Progenitor cell of endocrine pancreas (in vitro differentiated cells): ENCODE measurements around the gene PPM1H. TPM values are rescaled to one million over a fixed set of nuclear protein-coding genes. Genes with fewer than 3 reads are reported as not detected.

Source experiments
- DNase-seq: peaks from one replicate; pipeline ENCODE4 v3.0.0; 2021; ENCODE audit warnings: low spot score; ENCODE audit not compliant: unreplicated experiment
- H3K27ac Mint-ChIP-seq: 2 replicates; pipeline ENCODE4 v1.8.0; 2021; ENCODE audit warnings: mild to moderate bottlenecking, moderate library complexity, mixed read lengths
- H3K27me3 Mint-ChIP-seq: 2 replicates; pipeline ENCODE4 v1.8.0; 2021; ENCODE audit warnings: mixed read lengths
- H3K36me3 Mint-ChIP-seq: 2 replicates; pipeline ENCODE4 v1.8.0; 2022; ENCODE audit warnings: mixed read lengths; ENCODE audit not compliant: insufficient read depth
- H3K4me1 Mint-ChIP-seq: 2 replicates; pipeline ENCODE4 v1.8.0; 2021; ENCODE audit warnings: low read depth, mixed read lengths
- H3K4me3 Mint-ChIP-seq: 2 replicates; pipeline ENCODE4 v1.8.0; 2021; ENCODE audit warnings: low read depth, mild to moderate bottlenecking, moderate library complexity, mixed read lengths
- H3K9me3 Mint-ChIP-seq: 2 replicates; pipeline ENCODE4 v1.8.0; 2021; ENCODE audit warnings: low read depth, mixed read lengths
- total RNA-seq: library from RNA; stranded (reverse); gene quantifications from 2 replicates; pipeline ENCODE4 v1.2.1, GENCODE V29; 2021
- TF ChIP-seq, protein P1 (sequence below): fragments of 200-600 bp; sonication (generic); IDR thresholded peaks from one replicate; pipeline ENCODE4 v1.5.0; 2021; ENCODE audit warnings: antibody characterized with exemption, mild to moderate bottlenecking; ENCODE audit not compliant: unreplicated experiment

The PPM1H gene
- total RNA-seq, 1 donor from 2014 or later = 25.4 TPM

DNA sequence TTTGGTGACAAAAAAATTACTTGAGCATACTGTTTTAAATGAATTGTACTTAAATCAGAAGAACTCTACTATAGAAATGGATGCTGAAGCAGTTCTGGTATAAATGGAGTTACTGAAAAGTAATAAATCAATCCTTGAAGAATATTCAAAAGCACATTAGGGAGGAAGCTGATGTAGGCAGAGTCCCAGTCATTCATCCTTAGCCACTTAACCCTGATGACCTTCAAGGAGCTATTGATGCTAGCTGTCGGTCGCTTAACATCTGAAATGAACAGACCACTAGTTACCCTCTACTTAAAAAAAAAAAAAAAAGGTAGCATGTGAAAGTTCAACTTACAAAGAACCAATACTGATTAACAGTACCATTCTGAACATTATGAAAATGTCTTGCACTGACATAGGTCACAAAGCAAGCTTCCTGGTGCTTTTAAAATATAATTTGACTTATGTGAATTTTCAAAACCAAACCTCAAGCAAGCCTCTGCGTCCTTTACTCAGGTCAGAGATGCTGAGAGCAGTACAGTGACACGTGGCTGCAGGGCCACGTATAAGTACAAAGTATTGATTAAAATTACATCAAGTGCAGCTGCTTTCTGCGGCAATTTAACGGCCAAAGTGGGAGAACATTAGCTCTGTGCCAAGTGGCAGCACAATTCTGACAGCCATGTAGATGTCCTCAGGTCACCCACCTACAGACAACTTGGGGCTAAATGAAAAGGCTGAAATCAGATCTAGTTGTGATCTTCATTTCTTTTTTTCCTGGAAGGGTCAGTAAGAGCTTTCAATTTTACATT, 18.1 kb downstream of the PPM1H start:
- H3K4me3 Mint-ChIP-seq = no peak overlapping the region
- TF ChIP-seq, protein P1, sequence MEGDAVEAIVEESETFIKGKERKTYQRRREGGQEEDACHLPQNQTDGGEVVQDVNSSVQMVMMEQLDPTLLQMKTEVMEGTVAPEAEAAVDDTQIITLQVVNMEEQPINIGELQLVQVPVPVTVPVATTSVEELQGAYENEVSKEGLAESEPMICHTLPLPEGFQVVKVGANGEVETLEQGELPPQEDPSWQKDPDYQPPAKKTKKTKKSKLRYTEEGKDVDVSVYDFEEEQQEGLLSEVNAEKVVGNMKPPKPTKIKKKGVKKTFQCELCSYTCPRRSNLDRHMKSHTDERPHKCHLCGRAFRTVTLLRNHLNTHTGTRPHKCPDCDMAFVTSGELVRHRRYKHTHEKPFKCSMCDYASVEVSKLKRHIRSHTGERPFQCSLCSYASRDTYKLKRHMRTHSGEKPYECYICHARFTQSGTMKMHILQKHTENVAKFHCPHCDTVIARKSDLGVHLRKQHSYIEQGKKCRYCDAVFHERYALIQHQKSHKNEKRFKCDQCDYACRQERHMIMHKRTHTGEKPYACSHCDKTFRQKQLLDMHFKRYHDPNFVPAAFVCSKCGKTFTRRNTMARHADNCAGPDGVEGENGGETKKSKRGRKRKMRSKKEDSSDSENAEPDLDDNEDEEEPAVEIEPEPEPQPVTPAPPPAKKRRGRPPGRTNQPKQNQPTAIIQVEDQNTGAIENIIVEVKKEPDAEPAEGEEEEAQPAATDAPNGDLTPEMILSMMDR = no peak
- no peaks in the 10 kb centered on the region for H3K27me3 Mint-ChIP-seq

DNA sequence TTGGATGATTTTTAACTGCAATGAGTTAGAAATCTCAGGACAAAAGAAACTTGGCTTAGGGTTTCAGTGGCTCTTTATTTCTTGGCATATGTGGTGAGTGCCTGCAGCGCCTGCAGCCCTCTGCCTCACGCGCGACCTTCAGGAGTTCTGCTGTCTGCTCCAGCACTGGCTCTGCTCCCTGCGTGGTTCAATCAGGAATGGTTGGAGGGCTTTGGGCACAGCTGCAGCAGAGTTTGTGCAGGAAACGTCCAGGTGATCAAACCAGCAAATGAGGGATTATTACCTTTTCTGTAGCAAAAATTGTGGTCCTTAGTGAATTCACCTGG, 19.8 kb downstream of the PPM1H start:
- peaks cover 17% of the 10 kb centered on the region for H3K4me1 Mint-ChIP-seq
- DNase-seq = no peak
- H3K9me3 Mint-ChIP-seq = no peaks in the 10 kb centered on the region
- H3K27me3 Mint-ChIP-seq = no peaks in the 10 kb centered on the region
- TF ChIP-seq, protein P1 = no peak
- H3K36me3 Mint-ChIP-seq = peaks cover 3% of the 10 kb centered on the region
- no peak overlapping the region for H3K27ac Mint-ChIP-seq
- H3K4me3 Mint-ChIP-seq = no peak overlapping the region

More for the DNA sequence above, 18.1 kb downstream of the PPM1H start:
- Mint-ChIP-seq H3K9me3 (no peaks in the 10 kb centered on the region), H3K27ac (no peak overlapping the region), H3K4me1 (peaks cover 5% of the 10 kb centered on the region), H3K36me3 (peaks cover 3% of the 10 kb centered on the region)
- DNase-seq = no peak

DNA sequence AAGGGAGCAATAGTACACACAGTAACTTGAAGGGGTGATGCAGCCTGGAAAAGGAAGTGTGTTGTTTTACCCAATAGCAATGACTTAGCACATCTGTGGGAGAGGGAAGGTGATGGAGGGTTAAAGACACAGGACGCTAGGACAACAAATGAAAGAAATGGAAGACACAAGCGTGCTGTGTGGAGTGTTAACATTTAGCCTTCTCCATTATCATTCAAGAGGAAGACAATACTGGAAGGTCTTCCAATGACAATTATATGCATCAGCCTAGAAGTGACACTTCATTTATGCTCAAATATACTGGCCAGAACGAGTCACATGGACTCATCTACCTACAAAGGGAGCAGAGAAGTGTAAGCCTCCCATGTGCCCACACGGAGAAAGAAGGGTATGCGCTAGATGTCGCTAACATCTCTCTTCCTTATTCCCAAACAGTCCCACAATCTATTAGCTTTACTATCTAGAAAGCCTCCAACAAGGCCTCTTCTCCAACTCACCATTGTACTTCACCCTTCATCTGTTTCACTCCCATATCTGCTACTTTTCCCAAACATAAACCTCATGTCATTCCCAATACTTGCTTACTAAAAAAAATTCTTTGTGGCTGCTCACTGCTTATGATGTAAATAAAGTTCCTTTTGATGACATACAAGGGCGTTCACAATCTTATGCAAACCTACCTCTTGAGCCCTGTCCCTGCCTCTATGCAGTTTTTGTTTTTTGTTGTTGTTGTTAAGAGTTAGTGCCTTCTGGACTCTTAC, 20.3 kb downstream of the PPM1H start:
- peaks cover 3% of the 10 kb centered on the region for H3K36me3 Mint-ChIP-seq
- no peaks in the 10 kb centered on the region for H3K27me3 Mint-ChIP-seq
- DNase-seq = no peak
- H3K27ac Mint-ChIP-seq = no peak overlapping the region
- H3K4me1 Mint-ChIP-seq = peaks cover 21% of the 10 kb centered on the region
- no peaks in the 10 kb centered on the region for H3K9me3 Mint-ChIP-seq
- TF ChIP-seq, protein P1 = no peak
- no peak overlapping the region for H3K4me3 Mint-ChIP-seq

DNA sequence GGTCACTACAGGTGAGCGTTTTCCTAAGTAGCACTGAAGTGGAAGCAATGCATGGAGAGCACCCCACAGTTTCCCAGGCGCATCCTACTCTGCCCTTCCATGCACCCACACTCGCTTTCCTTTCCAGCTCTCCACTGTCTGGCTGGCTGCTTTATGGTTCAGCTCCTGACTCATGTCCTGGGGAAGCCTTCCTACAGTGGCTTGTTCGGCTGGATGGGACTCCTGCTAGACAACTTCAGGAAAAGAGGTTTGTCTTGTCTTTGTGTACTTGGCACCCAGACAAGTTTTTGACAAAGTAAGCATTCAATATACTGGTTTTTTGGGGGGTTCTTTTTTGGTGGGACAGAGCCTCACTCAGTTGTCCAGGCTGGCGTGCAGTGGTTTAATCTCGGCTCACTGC, 21.6 kb downstream of the PPM1H start:
- Mint-ChIP-seq H3K27me3 (no peaks in the 10 kb centered on the region), H3K27ac (no peak overlapping the region), H3K4me3 (no peak overlapping the region), H3K9me3 (no peaks in the 10 kb centered on the region), H3K36me3 (peaks cover 3% of the 10 kb centered on the region), H3K4me1 (peaks cover 18% of the 10 kb centered on the region)
- TF ChIP-seq, protein P1 = no peak
- no peak for DNase-seq

DNA sequence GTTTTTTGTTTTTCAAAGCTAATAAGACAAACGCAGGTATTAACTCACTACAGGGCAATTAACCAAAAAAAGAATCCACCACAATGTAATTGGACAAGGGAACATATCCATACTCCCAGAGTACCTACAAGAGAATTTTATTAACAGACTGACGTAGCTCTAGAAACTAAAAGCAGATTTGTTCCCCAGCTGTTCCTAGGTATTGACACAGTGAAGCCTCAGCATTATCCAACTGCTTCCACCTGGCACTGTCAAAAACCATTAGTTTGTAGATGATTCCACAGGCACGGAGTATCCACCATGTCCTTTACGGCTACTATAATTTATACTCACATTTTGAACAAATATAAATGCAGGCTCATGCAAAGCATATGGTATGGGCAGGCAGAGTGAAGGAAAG, 22.3 kb downstream of the PPM1H start:
- Mint-ChIP-seq H3K4me3 (no peak overlapping the region), H3K9me3 (no peaks in the 10 kb centered on the region), H3K4me1 (peaks cover 18% of the 10 kb centered on the region), H3K27ac (no peak overlapping the region), H3K36me3 (peaks cover 3% of the 10 kb centered on the region), H3K27me3 (no peaks in the 10 kb centered on the region)
- TF ChIP-seq, protein P1 = no peak
- DNase-seq = no peak
